Stimulated activated CD4-positive, alpha-beta T cell treated with anti-CD3 and anti-CD28 coated beads, Interleukin-12 subunit alpha, Interleukin-12 subunit beta, amount 100 ng/mL, for 24 hours (primary cell): ENCODE data around the gene KCNMB4.

Experiments
- DNase-seq, 2 experiments: peaks; one replicate each; pipeline ENCODE4 v3.0.0-alpha.2; 2020; ENCODE audit warnings: low read depth in 2 of 2

KCNMB4 gene

GRCh38 chr12:70443062-70443673, 77.1 kb downstream of the KCNMB4 start:
- no peak for DNase-seq

- DNase-seq = no peak
Observed at GRCh38 chr12:70444903-70445302, 78.8 kb downstream of the KCNMB4 start.

GRCh38 chr12:70448371-70448770, 82.3 kb downstream of the KCNMB4 start:
- DNase-seq = no peak

GRCh38 chr12:70449074-70449752, 83.1 kb downstream of the KCNMB4 start:
- DNase-seq = no peak

GRCh38 chr12:70449753-70450341, 83.8 kb downstream of the KCNMB4 start:
- DNase-seq = no peak

GRCh38 chr12:70451528-70451927, 85.4 kb downstream of the KCNMB4 start:
- no peak for DNase-seq

- no peak for DNase-seq
Observed at GRCh38 chr12:70456953-70457352, 90.9 kb downstream of the KCNMB4 start.

DNA sequence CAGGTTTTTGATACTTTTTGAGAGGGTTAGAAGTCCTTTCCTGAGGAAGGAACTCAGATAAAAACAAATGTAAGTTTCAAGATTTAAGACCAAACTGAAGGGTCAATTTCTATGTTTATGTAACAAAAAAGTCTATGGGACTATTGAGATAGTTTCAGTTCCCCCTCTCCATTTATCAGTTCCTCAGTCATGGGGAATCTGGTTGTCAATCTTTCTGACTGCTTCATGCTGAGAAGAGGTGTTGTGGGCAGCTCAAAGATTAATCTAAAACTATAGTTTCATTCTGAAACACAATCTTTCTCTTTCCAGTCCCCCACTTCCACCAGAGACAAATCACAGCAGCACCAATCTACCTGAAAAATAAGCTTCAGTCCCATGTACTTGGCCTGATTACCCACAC, 93.7 kb downstream of the KCNMB4 start:
- DNase-seq = no peak

DNA sequence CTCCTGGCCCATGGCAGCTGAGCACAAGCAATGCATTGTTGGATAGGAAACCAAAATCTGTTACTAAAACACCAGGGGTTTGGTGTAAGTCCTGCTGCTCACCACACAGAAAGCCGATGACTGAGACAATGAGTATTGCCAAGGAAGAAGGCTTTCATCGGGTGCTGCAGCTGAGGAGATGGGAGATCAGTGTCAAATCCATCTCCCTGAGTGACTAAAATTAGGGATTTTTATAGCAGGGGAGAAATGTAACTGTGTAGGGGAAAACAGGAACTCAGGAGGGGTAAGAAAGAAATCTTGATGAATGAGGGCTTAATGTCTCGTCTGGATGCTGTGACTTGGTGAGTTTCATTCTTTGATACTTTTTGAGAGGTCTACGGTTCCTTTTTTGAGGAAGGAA, 97.9 kb downstream of the KCNMB4 start:
- no peak for DNase-seq

GRCh38 chr12:70466753-70467152, 100.7 kb downstream of the KCNMB4 start:
- no peak for DNase-seq

GRCh38 chr12:70467476-70467875, 101.4 kb downstream of the KCNMB4 start:
- DNase-seq = no peak

- no peak for DNase-seq
Observed at GRCh38 chr12:70467918-70468733, 102.0 kb downstream of the KCNMB4 start.

- DNase-seq = no peak
Observed at GRCh38 chr12:70468741-70469140, 102.7 kb downstream of the KCNMB4 start.

- no peak for DNase-seq
Observed at GRCh38 chr12:70469221-70469820, 103.2 kb downstream of the KCNMB4 start.

- no peak for DNase-seq
Observed at GRCh38 chr12:70482764-70483163, 116.7 kb downstream of the KCNMB4 start.
